HG03280 (cell line): Measurements from ENCODE around the gene SLC35G1.

ENCODE experiments used
- ATAC-seq: cut with Tn5 transposase; IDR thresholded peaks from one replicate; pipeline ENCODE4 v1.9.1; 2021; ENCODE audit warnings: mild to moderate bottlenecking, moderate library complexity; ENCODE audit not compliant: unreplicated experiment

SLC35G1 gene, protein sequence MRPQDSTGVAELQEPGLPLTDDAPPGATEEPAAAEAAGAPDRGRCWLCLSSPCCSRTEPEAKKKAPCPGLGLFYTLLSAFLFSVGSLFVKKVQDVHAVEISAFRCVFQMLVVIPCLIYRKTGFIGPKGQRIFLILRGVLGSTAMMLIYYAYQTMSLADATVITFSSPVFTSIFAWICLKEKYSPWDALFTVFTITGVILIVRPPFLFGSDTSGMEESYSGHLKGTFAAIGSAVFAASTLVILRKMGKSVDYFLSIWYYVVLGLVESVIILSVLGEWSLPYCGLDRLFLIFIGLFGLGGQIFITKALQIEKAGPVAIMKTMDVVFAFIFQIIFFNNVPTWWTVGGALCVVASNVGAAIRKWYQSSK

GRCh38 chr10:93893646-93894515 lies at the start of gene SLC35G1:
Gene SLC35G1 (plus strand): TSS chr10:93893978. CDS start chr10:93894034, 56 bp downstream.
- peak; percentile 94 for ATAC-seq

DNA sequence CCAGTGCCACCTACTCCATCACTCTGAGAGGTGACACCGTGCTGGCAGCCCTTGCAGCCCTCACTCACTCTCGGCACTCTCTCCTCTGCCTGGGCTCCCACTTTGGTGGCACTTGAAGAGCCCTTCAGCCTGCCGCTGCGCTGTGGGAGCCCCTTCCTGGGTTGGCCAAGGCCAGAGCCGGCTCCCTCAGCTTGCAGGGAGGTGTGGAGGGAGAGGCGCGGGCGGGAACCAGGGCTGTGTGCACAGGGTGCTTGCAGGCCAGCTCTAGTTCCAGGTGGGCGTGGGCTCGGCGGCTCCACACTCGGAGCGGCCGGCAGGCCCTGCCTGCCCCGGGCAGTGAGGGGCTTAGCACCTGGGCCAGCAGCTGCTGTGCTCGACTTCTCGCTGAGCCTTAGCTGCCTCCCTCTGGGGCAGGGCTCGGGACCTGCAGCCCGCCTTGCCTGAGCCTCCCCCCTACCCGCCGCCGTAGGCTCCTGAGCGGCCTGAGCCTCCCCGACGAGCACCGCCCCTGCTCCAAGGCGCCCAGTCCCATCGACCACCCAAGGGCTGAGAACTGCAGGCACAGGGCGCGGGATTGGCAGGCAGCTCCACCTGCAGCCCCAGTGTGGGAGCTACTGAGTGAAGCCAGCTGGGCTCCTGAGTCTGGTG lies 48.7 kb upstream of the SLC35G1 start:
- ATAC-seq: no peak

DNA sequence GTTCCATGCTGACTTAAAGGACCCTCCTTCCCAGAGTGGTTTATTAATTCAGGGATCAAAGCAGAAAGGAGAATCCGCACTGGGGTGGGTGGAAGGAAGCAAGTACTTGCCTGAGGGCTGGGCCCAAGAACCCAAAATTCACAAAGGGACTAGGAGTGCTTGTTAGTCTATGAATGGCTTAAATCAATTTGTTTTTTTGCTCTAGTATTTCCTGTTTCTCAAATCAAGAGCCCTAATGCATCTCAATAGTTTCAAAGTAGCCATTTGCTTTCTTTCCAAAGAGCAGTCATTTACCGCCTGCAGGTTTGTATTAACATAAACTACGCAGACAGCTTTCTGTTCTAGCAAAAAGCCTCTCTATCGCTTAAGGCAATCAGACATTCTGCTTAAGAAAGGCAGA lies 44.2 kb upstream of the SLC35G1 start:
- ATAC-seq: no peak

DNA sequence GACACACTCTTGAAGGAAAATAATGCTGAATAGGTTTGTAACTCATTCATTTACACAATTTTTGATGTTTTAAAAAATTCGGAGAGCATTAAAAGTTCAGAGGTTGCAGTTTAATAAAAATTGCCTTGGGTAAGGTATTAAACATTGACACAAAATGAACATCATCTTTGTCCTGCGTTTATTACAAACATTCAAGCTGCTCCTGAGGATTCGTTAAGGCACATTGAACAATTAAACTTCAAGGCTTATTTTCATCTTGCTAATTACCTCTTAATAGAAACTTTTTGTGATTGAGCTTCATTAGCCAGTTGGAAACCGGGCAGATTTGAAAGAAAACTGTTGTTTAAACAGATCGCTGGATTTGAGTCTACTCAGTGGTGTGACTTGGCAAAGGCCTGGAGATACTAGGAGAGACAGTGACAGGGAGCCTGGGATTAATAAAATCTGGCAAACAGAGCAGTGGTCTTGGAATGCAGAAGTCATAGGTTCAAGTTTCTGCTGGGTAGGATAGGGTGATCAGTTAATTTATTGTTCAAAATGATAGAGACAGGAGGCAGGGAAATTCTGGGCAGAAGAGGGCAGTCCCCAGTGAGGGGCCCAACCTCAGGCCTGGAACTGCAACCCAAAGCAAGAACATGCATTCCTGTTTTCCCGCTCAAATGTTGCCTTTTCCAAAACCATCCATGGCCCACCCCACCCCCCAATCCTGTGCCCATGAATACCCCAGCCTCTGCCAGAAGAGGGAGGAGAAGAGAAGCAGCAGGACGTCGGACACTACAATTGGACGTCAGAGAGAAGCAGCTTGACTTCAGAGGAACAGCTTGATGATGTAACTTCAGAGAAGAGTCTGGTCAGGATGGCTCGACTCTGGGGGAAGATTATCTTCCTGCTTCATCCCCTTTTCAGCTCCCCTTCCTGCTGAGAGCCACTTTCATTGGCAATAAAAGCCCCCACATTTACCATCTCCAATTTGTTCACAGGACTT lies 43.5 kb upstream of the SLC35G1 start:
- ATAC-seq: no peak

DNA sequence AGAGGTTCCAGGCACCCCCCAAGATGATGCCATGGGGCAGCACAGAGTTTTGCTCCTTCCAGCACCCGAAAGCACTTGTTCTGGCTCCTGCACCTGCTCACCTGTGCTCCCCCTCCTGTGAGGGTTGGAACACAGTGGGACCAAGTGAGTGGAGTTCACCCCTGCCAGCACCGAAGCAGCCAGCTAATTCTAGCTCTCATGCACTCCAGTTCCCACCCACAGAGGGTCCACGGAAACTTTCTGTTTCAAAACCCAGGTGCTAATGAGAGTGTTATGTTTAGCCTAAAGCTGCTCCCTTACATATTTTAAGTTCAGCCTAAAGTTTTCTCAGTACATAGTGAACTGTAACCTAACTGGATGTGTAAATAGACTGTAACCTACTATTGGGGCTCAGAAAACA lies 42.6 kb upstream of the SLC35G1 start:
- no peak for ATAC-seq

- no peak for ATAC-seq
Measured at GRCh38 chr10:93852476-93853095, 41.2 kb upstream of the SLC35G1 start.

DNA sequence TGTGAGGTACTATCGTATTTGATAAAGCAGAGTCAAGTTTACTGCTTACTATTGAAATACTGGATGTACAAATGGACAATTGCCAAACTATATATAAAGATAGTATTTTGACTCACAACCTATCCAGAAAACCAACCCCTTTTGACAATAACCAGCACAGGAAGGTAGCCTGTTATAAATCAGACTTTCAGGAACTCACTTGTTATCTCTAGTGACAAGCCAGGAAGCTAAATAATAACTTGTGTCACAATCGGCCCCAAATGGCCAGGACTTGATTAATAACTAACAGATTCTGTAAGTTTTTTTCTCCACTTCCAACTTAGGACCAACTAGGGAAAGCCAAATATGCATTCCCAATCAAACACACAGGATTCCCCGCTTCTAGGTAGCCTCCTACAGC lies 38.8 kb upstream of the SLC35G1 start:
- ATAC-seq: no peak

GRCh38 chr10:93856349-93857145 lies 37.2 kb upstream of the SLC35G1 start:
- ATAC-seq: no peak

DNA sequence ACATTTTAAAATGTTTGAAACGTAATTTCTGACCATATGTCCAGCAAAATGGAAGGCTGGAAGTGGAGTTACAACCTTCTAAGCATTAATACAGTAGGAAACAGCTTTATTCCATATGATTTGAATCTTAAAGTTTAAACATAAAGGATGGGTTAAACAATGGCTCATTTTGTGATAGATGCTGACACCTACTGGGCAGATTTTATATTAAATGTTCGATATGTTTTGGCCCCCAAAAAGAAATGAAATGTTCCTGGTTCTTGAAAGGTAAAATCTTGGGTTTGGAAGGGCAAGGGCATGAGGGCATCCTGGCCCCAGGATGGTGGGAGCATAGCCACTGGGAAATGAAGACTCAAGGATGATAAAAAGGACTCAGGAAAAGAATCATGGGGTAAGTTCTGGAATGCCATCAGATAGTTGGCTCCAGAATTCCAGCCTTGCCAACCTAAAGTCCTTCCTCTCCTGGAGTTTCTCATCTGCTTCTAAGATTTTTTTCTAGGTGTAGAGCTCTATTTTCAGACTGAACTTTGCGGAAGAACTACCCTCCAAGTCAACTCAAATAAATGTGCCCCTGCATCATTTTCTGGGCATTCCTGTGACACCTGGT lies 34.6 kb upstream of the SLC35G1 start:
- ATAC-seq: no peak

DNA sequence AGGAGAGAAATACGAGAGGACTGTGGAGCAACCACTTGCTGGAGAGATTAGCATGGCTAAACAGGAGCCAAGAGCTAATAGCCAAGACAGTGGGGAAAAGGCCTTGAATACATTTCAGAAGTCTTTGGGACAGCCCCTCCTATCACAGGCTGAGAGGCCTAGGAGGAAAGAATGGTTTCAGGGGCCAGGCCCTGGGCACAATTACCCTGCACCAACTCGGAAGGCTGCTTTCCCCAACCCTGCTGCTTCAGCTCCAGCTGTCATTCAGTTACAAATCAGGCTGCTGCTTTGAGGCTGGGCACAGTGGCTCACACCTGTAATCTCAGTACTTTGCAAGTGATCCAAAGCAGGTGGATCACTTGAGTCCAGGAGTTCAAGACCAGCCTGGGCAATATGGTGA lies 32.0 kb upstream of the SLC35G1 start:
- no peak for ATAC-seq

DNA sequence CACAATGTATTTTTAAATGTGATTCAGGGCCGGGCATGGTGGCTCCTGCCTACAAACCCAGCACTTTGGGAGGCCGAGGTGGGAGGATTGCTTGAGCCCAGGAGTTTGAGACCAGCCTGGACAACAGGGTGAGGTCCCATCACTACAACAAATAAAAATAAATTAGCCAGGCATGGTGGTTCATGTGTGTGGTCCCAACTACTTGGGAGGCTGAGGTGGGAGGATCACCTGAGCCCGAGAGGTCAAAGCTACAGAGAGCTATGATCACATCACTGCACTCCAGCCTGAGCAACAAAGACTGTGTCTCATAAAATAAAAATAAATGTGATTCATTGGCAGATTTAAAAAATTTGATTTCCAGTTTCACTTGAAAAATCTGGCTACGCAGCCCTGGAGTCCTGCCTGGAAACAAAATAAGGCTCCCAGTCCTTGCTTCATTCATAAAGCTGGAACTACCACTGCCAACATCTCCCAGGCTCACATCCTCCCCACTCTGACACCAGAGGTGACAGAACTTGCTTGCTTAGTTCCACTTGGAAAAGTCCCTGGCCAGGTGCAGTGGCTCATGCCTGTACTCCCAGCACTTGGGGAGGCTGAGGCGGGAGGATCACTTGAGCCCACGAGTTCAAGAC lies 27.9 kb upstream of the SLC35G1 start:
- no peak for ATAC-seq

GRCh38 chr10:93867525-93867924 lies 26.3 kb upstream of the SLC35G1 start:
- no peak for ATAC-seq

- ATAC-seq: no peak
Measured at GRCh38 chr10:93871671-93872204, 22.0 kb upstream of the SLC35G1 start.

GRCh38 chr10:93872375-93873158 lies 21.2 kb upstream of the SLC35G1 start:
- no peak for ATAC-seq

DNA sequence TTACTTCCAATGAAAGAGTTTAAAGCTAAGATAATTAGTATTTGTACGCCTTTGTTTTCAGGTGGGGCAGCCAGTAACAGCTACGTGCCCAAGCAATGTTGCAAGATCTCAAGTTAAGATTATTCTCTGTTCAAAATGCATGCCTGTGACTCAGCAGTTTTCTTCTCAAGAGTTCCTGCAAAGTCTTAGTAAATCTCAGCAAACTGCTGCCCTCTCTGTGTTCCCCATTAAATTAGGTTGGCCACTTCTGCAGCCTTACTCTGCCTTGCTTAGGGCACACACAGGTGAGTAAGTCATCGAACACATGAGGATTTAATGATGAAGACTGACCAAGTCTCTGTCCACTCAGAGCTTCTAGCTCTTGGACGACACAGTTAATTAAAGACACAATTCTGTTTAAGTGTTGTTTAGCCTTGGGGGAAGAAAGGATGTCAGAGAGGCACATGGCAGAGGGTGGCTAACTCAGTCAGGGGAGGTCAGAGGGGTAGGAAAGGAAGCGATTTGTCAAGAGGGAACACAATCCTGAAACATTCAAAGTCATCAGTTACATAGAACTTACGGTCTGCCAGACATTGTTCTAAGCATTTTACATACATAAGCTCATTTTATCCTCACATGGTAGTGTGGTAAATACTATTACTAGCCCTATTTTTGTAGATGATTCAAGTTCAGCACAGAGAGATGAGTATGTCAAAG lies 20.2 kb upstream of the SLC35G1 start:
- ATAC-seq: no peak

GRCh38 chr10:93874309-93875031 lies 19.3 kb upstream of the SLC35G1 start:
- no peak for ATAC-seq
